ENCODE results near the gene ABLIM2.

Gene ABLIM2

DNA sequence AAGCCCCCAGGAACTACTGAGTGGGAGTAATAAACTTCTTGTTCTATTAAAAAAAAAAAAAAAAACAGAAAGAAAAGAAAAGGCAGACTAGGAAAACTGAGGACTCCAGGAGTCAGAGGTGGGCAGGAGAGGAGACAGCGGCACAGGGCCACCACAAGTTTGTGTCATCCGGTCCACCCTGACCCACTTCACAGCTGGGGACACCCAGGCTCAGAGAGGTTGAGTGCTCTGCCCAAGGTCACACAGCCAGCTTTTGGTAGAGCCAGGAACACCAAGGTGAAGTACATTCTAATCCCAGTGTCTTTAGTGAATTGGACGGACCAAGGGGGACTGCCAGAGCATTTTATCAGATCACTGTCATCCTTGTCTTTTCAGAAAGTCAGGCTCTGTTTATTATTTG is 16.4 kb upstream of the ABLIM2 start:
- DNase-seq (ENCODE audit: low spot score): no peak

DNA sequence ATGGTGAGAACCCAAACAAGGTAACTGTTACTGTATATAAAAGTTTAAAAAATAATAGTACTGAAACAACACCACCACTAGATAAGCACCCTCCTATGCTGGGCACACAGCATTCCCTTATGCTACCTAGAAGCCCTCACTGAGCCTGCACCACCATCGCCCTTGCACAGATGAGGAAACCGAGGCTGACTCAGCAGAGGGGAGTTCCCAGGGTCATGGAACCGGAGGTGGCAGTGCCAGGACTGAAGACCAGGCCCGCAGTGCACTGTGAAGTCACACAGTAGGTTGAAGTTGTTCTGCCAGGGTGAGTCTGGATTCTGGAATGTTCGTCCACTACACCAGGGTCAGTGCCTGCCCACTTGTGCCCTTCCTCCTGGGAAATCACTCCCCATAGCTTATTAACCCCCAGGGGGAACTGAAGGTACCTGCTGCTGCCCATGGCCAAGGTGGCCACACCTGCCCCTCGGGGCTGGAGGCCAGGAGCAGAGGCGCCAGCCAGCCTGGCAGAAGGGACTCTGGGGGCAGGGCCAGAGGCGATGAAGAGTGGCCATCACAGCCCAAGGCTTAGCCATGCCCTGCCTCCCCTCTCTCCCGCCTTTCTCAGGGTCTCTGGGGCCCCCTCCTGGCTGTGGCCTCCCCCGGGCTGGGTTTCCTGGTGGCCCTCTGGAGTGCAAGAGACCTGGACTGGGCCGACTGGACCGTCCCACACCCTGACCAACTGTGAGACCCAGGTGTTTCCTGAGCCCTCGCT is 15.1 kb upstream of the ABLIM2 start:
- DNase-seq (ENCODE audit: low spot score): no peak

DNA sequence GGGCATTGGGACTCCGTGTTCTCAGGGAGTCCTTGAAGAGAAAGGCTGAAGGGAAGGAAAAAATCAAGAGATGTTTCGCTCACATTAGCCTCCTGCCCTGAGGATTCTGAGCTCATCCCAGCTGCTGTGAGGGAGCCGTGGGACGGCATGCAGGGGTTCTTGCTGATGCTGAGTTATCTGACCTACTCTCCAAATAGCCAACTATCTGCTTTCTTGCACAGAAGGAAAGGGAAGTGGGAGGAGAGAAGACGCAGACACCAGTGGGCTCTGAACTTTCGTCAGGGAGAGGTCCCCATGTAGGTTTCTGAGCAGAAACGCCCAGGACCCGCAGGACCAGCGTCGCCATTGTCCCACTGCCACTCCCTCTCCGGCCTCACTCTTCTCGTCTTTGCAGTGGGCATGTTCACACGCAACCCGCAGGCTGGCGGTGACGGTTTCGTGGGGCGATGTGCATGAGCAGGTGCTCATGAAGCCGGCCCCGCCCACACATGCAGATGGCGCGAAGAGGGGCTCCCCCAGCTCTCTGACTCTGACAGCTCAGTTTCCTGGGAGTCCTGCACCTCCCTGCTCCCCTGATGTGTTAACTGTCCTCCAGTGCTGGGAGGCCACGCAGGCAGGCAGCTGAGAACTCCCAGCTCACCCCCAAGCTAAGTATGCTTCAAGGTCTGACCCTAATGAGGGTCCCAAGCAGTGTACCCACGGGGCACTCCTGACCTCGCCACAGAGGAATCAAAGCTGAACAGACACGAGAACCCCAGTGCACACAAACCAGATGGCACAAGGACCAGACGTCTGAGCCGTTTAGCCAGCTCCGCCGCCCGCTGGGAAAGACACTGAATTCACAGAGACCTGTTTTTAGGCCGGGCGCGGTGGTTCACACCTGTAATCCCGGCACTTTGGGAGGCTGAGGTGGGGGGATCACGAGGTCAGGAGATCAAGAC is 13.6 kb upstream of the ABLIM2 start:
- DNase-seq (ENCODE audit: low spot score): no peak

DNA sequence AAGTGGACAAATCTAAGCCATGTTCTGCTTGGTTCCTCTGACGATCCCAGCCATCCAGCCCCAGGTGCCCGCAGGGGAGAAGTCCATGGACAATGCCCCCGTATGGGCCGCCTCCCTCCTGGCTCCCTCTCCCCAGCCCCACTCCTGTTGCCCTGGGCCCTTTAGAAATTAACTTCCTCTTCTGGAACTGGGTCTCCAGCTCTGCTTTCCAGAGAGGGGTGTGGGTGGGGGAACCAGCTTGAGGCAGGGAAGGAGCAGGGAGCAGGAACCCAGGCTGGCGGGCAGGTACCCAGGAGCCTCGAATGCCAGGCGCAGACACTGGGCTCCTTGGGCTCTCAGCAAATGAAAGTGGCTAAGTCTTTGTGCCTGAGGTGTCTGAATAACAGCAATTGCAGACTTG is 12.7 kb upstream of the ABLIM2 start:
- no peak for DNase-seq (ENCODE audit: low spot score)

DNA sequence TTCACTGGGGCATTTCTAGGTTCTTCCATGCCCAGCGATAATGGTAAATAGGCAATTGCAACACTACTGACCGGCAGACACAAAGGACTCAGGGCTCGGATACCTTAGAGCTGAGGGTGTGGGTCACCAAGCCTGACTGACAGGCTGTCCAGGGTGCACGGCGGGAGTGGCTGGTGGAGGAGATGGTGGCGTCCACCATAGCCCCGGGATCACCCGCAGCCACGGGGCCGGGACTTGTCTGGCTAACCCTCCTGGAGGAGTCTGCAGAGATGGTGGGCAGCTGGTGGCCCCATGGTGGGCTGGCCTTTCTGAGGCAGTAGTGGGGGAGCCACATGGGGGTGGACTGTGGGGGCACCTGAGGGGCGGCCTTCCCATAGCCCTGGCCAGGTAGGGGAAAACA is 11.7 kb upstream of the ABLIM2 start:
- no peak for DNase-seq (ENCODE audit: low spot score)

DNA sequence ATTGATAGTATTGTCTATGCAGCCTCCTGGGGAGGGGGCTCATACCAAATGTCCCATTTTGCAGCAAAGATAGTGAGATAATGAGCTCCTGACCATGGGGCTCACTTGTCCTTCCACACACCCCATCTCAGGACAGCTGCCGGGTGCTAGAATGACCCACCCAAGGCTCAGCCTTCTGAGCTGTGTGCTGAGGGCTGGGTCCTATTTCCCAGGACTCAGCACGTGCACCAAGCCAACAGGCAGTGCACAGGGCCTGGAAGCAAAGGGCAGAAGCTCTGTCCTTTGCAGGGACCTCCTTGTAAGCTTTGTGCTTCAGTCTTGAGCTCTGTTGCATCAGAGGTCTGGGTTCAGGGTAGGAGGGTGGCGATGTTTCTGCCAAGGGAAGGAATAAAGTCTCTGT is 11.2 kb upstream of the ABLIM2 start:
- DNase-seq (ENCODE audit: low spot score): no peak

- no peak for DNase-seq (ENCODE audit: low spot score)
Measured at GRCh38 chr4:8168832-8169598, 10.4 kb upstream of the ABLIM2 start.

DNA sequence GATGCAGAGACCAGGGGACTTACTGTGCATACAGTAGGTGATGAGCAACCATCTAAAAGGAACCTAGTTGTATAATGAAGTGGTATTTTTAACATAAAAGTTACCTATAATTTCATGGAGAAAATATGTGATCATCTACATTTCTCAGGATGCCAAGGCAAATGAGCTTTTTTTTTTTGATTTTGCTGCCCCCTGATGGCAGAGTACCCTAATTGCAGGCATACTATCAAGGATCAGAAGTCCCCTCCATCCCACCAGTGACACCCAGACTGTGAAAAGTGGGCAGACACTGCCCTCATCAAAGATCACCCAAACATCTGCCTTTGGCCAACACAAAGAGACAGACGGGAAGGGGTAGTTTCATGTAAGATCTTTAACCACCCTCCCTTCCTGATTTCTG is 9.6 kb upstream of the ABLIM2 start:
- no peak for DNase-seq (ENCODE audit: low spot score)

DNA sequence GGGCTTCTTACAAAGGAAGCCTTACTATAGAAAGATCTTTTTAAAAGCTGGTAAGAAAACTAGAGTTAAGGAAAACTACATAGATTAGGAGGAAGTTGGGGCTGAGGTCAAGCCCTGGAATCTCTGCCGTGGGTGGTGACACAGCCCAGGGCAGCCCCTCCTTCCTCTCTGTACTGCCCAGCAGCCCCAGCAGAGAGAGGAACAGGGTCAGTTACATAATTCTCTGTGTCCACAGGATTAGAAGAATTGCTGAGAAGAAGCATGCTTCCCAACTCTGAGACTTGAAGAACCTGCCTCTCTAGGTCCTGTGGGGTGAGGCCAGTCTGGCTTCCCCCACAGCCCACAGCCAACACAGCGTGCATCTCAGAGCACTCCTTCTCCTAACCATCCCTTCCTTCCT is 9.2 kb upstream of the ABLIM2 start:
- no peak for DNase-seq (ENCODE audit: low spot score)

- DNase-seq (ENCODE audit: low spot score): no peak
Measured at GRCh38 chr4:8167291-8167690, 8.7 kb upstream of the ABLIM2 start.

DNA sequence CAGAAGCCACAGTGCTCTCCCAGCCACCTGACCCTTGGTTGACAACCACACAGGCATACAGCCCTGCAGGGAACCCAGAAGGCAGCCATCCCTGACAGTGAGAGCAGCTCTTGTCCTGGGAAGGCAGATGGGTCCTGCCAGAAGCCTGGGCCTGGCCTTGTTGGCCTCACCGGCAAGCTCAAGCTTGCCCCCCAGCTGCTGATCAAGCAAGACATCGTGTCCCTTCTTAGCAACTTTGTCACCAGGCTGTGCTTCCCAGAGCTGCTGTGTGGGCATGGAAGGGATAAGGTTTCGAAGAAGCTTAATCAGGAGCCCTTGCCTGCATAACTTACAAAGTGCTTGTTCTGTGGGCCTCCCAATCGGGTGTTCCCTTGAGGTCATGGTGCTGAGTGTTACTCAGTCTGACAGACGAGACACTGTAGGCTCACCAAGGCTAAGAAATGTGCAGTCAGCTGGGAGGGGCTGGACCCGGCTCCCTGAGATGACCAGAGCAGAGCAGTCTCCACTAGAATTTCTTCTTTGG is 6.8 kb upstream of the ABLIM2 start:
- DNase-seq (ENCODE audit: low spot score): no peak

DNA sequence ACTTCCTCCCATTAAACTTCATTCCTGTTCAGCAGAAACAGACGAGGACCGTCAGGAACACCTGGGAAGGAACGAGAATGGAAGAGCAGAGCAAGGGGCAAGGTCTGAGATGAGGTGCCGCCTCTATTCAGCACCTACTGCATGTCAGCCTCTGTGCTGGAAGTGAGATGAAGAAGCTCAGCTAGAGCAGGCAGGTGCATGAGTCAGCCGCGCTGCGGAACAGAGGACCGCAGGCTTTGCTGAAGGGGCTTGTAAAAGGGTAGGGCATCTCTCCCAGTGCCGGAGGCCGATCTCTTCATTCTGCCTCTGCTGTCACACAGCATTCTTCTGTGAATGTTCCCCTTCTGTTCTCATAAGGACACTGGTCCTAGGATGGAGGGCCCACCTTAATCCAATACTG is 6.1 kb upstream of the ABLIM2 start:
- no peak for DNase-seq (ENCODE audit: low spot score)

DNA sequence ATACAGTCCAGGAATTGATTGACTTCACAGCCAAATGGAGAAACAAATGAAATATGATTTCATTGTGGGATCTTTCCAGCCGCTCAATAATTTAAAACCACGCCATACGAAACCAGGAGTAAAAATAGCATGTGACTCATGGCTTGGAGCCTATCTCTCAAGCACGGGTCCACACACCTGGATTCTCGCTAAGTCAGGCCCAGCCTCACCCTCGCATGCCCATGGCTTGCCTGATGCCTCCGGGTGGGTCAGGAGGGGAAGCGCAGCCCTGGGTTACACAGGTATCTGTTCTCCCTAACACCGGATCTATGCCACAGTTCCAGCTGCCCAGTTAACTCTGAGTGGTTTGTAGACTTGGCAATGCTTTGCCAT is 5.6 kb upstream of the ABLIM2 start:
- no peak for DNase-seq (ENCODE audit: low spot score)

GRCh38 chr4:8163436-8164193 is 5.0 kb upstream of the ABLIM2 start:
- no peak for DNase-seq (ENCODE audit: low spot score)

GRCh38 chr4:8163026-8163425 is 4.4 kb upstream of the ABLIM2 start:
- DNase-seq (ENCODE audit: low spot score): no peak

- DNase-seq (ENCODE audit: low spot score): no peak
Measured at GRCh38 chr4:8162625-8163024, 4.0 kb upstream of the ABLIM2 start.

DNA sequence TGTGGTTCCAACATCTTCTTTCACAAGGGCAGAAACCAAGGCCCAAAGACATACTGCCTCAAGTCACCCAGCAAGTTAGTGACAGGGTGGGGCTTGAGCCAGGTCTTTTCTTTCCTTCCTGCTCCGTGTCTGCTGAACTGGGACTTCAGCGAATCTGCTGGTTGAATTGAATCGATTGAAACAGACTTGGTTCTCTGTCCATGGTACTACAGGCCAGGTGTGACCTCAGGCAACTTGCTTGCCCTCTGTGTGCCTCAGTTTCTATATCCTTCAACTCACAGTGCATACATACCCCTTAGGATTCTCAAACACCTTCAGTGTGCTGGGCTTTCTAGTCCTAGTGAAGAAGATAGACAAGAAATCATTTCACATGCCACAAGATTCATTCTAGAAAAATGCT is 2.0 kb upstream of the ABLIM2 start:
- no peak for DNase-seq (ENCODE audit: low spot score)

DNA sequence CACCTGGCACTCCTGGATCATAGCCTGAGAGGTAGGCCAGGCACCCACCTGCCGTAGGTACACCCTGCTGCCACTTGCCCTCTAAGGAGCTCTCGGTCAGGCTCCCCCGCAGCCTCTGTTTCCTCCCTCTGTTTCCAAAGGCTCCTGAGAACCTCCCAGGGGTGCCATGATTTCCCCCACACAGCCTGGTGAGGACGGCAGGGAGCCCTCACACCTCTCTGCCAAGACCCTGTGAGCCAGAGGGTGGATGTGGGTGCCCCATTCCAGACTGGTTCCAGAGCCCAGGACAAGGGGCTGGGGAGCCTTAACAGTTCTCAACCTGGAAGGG is 1.6 kb upstream of the ABLIM2 start:
- no peak for DNase-seq (ENCODE audit: low spot score)

- no peak for DNase-seq (ENCODE audit: low spot score)
Measured at GRCh38 chr4:8159537-8160232, 1.1 kb upstream of the ABLIM2 start.

DNA sequence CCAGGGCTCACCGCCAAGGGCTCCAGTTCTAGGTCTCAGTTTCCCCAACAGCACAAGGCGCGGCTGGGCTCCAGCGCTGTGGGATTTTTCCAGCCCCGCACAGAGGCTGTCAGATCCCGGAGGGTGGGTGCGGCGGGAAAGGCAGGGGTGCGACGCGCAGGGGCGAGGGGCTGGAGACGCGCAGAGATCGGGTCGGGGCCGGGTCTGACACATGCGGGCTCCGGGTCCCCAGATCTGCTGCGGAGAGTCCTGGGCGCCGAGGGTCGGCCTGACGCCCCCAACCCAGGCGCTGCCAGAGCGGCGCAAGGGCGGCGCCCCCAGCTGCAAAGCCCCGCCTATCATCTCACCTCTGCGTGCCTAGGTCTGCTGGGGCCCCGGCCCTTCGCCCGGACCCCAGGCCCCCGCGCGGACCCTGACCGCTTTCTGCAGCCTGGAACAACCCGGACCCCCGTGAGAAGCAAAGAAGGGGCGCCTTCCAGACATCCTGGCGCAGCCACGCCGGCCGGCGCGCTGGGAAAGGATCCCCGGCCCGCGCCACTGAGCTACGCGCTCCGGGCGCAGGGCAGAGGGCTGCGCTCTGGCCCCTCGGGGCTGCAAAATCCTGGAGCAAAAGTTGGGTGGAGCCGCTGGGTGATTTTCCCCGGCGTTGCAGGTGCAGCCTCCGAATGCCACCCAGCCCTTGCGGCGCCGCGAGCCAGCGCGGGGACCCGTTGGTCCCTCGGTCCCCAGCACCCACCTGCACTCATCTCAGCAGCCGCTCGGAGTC is 486 bp downstream of the ABLIM2 start:
- DNase-seq (ENCODE audit: low spot score): no peak

DNA sequence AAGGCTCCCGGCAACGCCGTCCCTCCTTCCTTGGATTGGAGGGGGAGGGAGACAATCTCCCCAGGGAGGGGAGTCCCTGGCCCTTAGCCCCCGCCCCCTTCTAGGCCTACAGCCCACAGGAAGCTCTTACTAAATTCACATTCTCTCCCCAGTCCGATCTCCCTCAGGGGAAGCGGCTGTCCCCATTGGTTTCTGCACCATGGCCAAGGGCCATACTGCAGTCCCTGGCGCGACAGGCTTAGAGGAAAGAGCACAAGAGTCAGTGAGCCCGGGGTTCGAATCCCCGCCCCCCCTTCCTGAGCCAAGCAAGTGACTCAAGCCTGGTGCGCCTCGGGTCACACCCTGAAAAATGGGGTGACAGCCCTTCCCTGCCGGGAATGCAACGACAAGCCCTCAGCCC is 1.1 kb downstream of the ABLIM2 start:
- no peak for DNase-seq (ENCODE audit: low spot score)
